DND-41 (cell line): ENCODE data around the gene SCAF11.

Source experiments
- ATAC-seq: fragments of 200-7000 bp; cut with Tn5 transposase; 3 replicates; pipeline ENCODE4 v1.9.1; 2021; ENCODE audit warnings: low read depth; ENCODE audit not compliant: insufficient read depth
- DNase-seq: peaks from one replicate; pipeline ENCODE4 v3.0.0-alpha.2; 2020
- H2AFZ ChIP-seq: 2 replicates; pipeline ENCODE4 v1.6.0; 2012; ENCODE audit warnings: low read depth, low read length
- H3K27ac ChIP-seq: 2 replicates; pipeline ENCODE4 v1.5.1; 2012; ENCODE audit warnings: low read length, inconsistent platforms
- H3K27me3 ChIP-seq: fragments of 200-600 bp; sonication (generic); 2 replicates; pipeline ENCODE4 v1.6.0; 2012; ENCODE audit warnings: low read length, mild to moderate bottlenecking, inconsistent platforms; ENCODE audit not compliant: insufficient read depth, poor library complexity
- H3K36me3 ChIP-seq: 2 replicates; pipeline ENCODE4 v1.5.1; 2012; ENCODE audit warnings: low read length, inconsistent platforms; ENCODE audit not compliant: insufficient read depth
- H3K4me1 ChIP-seq: 2 replicates; pipeline ENCODE4 v1.5.1; 2012; ENCODE audit warnings: mild to moderate bottlenecking, low read length; ENCODE audit not compliant: insufficient read depth
- H3K4me2 ChIP-seq: 2 replicates; pipeline ENCODE4 v1.6.0; 2012; ENCODE audit warnings: mild to moderate bottlenecking, moderate library complexity, low read length, inconsistent platforms; ENCODE audit not compliant: insufficient read depth
- H3K4me3 ChIP-seq, 2 experiments: fragments of 200-600 bp in 1 of 2; shearing (Covaris generic) in 1 of 2; 2 replicates each; pipeline ENCODE4 v1.5.1; 2012 to 2016; ENCODE audit warnings: inconsistent platforms in 2 of 2, low read length in 2 of 2, mild to moderate bottlenecking in 2 of 2, low read depth in 1 of 2, moderate library complexity in 1 of 2
- H3K79me2 ChIP-seq: 2 replicates; pipeline ENCODE4 v1.6.0; 2012; ENCODE audit warnings: low read length, inconsistent platforms; ENCODE audit not compliant: insufficient read depth
- H3K9ac ChIP-seq: 2 replicates; pipeline ENCODE4 v1.6.0; 2012; ENCODE audit warnings: low read depth, mild to moderate bottlenecking, inconsistent platforms, low read length, moderate library complexity
- H3K9me3 ChIP-seq: 2 replicates; pipeline ENCODE4 v1.5.1; 2012; ENCODE audit warnings: low read length, moderate library complexity, mild to moderate bottlenecking, inconsistent platforms; ENCODE audit not compliant: insufficient read depth, severe bottlenecking
- H4K20me1 ChIP-seq: 2 replicates; pipeline ENCODE4 v1.6.0; 2012; ENCODE audit warnings: low read length; ENCODE audit not compliant: insufficient read depth
- EZH2 ChIP-seq: IDR thresholded peaks from 3 replicates; pipeline ENCODE4 v1.6.1; 2012; ENCODE audit warnings: borderline replicate concordance, low read depth, mild to moderate bottlenecking, moderate library complexity, low read length, inconsistent platforms; ENCODE audit not compliant: severe bottlenecking
- TF ChIP-seq, protein P1 (sequence below): IDR thresholded peaks from 2 replicates; pipeline ENCODE4 v1.5.1; 2012; ENCODE audit warnings: borderline replicate concordance, low read length, moderate library complexity, mild to moderate bottlenecking; ENCODE audit not compliant: poor library complexity, severe bottlenecking; ENCODE audit errors: extremely low read depth

Gene SCAF11

DNA sequence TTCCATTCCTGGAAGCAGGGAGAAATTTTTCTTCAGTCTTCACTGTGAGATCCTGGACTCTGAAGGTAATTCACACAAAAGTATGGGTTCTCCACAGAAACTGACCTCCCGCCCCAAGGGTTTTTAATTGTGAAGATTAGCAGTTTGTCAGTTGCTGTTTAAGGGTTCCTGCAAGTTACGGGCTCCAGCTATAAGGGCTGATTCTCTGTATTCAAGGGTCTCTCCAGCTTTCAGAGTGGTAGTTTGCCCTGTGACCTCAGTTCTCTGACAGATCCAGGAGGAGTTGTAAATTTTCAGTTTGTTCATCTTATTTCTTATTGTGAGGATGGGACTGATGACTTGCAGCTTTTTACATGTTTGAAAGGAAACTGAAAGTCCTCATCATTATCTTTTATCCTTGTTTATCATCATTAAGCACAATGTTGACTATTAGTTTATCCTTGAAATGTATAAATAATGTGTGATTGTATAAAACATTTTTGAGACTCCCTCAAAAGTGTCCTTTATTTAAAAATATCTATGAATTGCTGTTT, 110.9 kb downstream of the SCAF11 start:
- H3K27ac ChIP-seq = no peak overlapping the region
- no peak overlapping the region for H2AFZ ChIP-seq
- no peak overlapping the region for H3K4me3 ChIP-seq
- H3K4me2 ChIP-seq = no peak overlapping the region
- no peak overlapping the region for H3K9ac ChIP-seq
- no peaks in the 10 kb centered on the region for H4K20me1 ChIP-seq
- H3K4me1 ChIP-seq = no peaks in the 10 kb centered on the region
- H3K9me3 ChIP-seq = no peaks in the 10 kb centered on the region
- no peak for DNase-seq
- no peak for ATAC-seq
- TF ChIP-seq, protein P1, sequence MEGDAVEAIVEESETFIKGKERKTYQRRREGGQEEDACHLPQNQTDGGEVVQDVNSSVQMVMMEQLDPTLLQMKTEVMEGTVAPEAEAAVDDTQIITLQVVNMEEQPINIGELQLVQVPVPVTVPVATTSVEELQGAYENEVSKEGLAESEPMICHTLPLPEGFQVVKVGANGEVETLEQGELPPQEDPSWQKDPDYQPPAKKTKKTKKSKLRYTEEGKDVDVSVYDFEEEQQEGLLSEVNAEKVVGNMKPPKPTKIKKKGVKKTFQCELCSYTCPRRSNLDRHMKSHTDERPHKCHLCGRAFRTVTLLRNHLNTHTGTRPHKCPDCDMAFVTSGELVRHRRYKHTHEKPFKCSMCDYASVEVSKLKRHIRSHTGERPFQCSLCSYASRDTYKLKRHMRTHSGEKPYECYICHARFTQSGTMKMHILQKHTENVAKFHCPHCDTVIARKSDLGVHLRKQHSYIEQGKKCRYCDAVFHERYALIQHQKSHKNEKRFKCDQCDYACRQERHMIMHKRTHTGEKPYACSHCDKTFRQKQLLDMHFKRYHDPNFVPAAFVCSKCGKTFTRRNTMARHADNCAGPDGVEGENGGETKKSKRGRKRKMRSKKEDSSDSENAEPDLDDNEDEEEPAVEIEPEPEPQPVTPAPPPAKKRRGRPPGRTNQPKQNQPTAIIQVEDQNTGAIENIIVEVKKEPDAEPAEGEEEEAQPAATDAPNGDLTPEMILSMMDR = no peak
- H3K79me2 ChIP-seq = peaks cover 54% of the 10 kb centered on the region
- H3K27me3 ChIP-seq = no peaks in the 10 kb centered on the region
- H3K36me3 ChIP-seq = peaks cover 90% of the 10 kb centered on the region

DNA sequence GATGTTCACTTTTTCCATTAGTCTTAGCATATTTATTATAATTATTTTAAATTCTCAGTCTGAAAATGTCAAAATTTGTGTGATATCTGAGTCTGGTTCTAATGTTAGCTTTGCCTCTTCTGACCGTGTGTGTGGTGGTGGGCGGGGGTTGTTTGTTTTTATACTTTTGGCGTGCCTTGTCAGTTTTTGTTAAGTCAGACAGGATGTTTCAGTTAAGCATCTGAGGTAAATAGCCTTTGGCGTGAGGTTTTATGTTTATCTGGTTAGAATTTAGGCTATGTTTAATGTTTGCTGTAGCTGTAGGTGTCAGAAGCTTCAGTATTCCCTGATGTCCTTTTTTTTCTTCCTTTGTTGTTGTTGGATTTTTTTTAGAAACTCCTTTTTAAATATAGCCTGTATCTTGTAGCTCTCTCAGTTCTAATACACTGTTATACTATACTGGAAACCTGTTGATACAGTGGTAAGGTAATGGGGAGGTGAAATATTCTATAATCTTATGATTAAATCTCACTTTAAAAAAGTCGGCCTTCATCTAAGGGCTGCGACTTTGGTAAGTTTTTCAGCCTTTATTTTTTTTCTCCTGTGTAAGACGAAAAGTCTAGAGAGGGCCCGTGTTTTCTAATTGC, 111.6 kb downstream of the SCAF11 start:
- Histone ChIP-seq H3K4me3 (no peak overlapping the region), H3K4me1 (no peaks in the 10 kb centered on the region), H3K9me3 (no peaks in the 10 kb centered on the region), H3K27me3 (no peaks in the 10 kb centered on the region), H3K79me2 (peaks cover 58% of the 10 kb centered on the region), H3K36me3 (peaks cover 90% of the 10 kb centered on the region), H3K9ac (no peak overlapping the region), H2AFZ (no peak overlapping the region), H3K4me2 (no peak overlapping the region), H4K20me1 (no peaks in the 10 kb centered on the region), H3K27ac (no peak overlapping the region)
- peak; percentile 58 for ATAC-seq
- no peak for DNase-seq
- TF ChIP-seq EZH2 = no peak
- TF ChIP-seq, protein P1 = no peak

- H3K9me3 ChIP-seq = no peaks in the 10 kb centered on the region
- H3K9ac ChIP-seq = no peak overlapping the region
- no peak overlapping the region for H2AFZ ChIP-seq
- H4K20me1 ChIP-seq = no peaks in the 10 kb centered on the region
- TF ChIP-seq EZH2 = no peak
- TF ChIP-seq, protein P1 = no peak
- H3K4me3 ChIP-seq = no peak overlapping the region
- H3K27ac ChIP-seq = no peak overlapping the region
- ATAC-seq (0 out of 3 replicates have a peak, but pooled peaks have one; percentile 18), DNase-seq (no peak)
- H3K4me2 ChIP-seq = no peak overlapping the region
- no peaks in the 10 kb centered on the region for H3K27me3 ChIP-seq
- H3K4me1 ChIP-seq = no peaks in the 10 kb centered on the region
- peaks cover 62% of the 10 kb centered on the region for H3K79me2 ChIP-seq
- H3K36me3 ChIP-seq = peaks cover 91% of the 10 kb centered on the region
These were observed 113.3 kb downstream of the SCAF11 start for GRCh38 chr12:45877069-45877468.
